ENCODE measurements around the gene ANKRD11. TPM values are rescaled to one million over a fixed set of nuclear protein-coding genes. Genes with fewer than 3 reads are reported as not detected.
"Not testable (repeated sequence)": the region's sequence is repeated elsewhere in the genome, so short reads cannot be mapped to it uniquely, and the experiment has no call there.

Gene ANKRD11
- total RNA-seq, 1 donor from 2014 or later = 209 TPM

DNA sequence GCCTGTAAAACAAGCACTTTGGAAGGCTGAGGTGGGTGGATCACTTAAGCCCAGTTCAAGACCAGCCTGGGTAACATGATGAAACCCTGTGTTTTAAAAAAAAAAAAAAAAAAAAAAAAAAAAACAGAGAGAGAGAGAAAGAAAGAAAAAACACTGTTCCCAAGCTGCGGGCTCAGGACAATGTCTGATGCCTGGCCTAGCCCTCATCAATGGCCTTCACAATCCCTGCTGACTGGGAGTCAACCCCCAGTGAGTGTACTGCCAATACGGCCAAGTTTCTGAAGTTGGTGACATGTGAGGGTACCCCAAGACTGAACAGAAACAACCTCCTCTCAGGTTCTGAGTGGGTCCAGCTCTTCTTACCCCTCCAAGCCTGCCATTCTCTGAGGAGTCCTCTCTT is 156.3 kb downstream of the ANKRD11 start:
- Mint-ChIP-seq H3K9me3 (ENCODE audit: unreplicated experiment) (no peaks in the 10 kb centered on the region), H3K4me3 (ENCODE audit: unreplicated experiment) (no peak overlapping the region), H3K36me3 (ENCODE audit: unreplicated experiment) (no peaks in the 10 kb centered on the region), H3K27ac (ENCODE audit: unreplicated experiment) (peak overlapping the region; percentile 81), H3K4me1 (ENCODE audit: unreplicated experiment) (peaks cover 57% of the 10 kb centered on the region), H3K27me3 (ENCODE audit: unreplicated experiment) (no peaks in the 10 kb centered on the region)
- DNase-seq (ENCODE audit: extremely low spot score, unreplicated experiment) = no peak
- TF ChIP-seq, protein P1, sequence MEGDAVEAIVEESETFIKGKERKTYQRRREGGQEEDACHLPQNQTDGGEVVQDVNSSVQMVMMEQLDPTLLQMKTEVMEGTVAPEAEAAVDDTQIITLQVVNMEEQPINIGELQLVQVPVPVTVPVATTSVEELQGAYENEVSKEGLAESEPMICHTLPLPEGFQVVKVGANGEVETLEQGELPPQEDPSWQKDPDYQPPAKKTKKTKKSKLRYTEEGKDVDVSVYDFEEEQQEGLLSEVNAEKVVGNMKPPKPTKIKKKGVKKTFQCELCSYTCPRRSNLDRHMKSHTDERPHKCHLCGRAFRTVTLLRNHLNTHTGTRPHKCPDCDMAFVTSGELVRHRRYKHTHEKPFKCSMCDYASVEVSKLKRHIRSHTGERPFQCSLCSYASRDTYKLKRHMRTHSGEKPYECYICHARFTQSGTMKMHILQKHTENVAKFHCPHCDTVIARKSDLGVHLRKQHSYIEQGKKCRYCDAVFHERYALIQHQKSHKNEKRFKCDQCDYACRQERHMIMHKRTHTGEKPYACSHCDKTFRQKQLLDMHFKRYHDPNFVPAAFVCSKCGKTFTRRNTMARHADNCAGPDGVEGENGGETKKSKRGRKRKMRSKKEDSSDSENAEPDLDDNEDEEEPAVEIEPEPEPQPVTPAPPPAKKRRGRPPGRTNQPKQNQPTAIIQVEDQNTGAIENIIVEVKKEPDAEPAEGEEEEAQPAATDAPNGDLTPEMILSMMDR (IDR thresholded peaks at IDR 0.05) = no peak

- peaks cover 57% of the 10 kb centered on the region for H3K4me1 Mint-ChIP-seq (ENCODE audit: unreplicated experiment)
- peak overlapping the region; percentile 81 for H3K27ac Mint-ChIP-seq (ENCODE audit: unreplicated experiment)
- DNase-seq (ENCODE audit: extremely low spot score, unreplicated experiment) = not testable (repeated sequence)
These were observed 156.9 kb downstream of the ANKRD11 start for GRCh38 chr16:89333401-89334001.

DNA sequence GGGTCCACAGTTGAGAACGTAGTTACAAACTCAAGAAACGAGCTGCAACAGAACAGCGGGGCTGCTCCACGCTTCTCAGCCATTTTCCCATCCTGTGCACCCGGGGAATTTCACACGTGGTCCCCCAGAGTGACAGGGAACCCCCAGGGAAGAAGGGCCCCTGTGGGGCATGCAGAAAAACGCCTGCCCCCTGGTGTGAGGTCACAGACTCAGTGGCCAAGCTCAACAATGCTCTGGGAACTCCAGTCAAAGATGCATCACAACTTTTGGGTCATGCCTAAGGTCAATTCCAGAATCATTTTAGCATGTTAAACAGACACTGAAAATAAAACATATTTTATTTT is 157.5 kb downstream of the ANKRD11 start:
- H3K27me3 Mint-ChIP-seq (ENCODE audit: unreplicated experiment) = no peaks in the 10 kb centered on the region
- DNase-seq (ENCODE audit: extremely low spot score, unreplicated experiment) = no peak
- TF ChIP-seq, protein P1 (IDR thresholded peaks at IDR 0.05) = no peak
- H3K4me1 Mint-ChIP-seq (ENCODE audit: unreplicated experiment) = peaks cover 63% of the 10 kb centered on the region
- H3K27ac Mint-ChIP-seq (ENCODE audit: unreplicated experiment) = peak overlapping the region; percentile 50
- H3K4me3 Mint-ChIP-seq (ENCODE audit: unreplicated experiment) = no peak overlapping the region
- no peaks in the 10 kb centered on the region for H3K36me3 Mint-ChIP-seq (ENCODE audit: unreplicated experiment)
- H3K9me3 Mint-ChIP-seq (ENCODE audit: unreplicated experiment) = no peaks in the 10 kb centered on the region

More at GRCh38 chr16:89333401-89334001, 156.9 kb downstream of the ANKRD11 start:
- TF ChIP-seq, protein P1 (IDR thresholded peaks at IDR 0.05) = peak; percentile 69
- not testable (repeated sequence) for H3K36me3 Mint-ChIP-seq (ENCODE audit: unreplicated experiment); H3K27me3 Mint-ChIP-seq (ENCODE audit: unreplicated experiment); H3K9me3 Mint-ChIP-seq (ENCODE audit: unreplicated experiment); H3K4me3 Mint-ChIP-seq (ENCODE audit: unreplicated experiment)

- Mint-ChIP-seq H3K36me3 (ENCODE audit: unreplicated experiment) (no peaks in the 10 kb centered on the region), H3K4me1 (ENCODE audit: unreplicated experiment) (peaks cover 68% of the 10 kb centered on the region), H3K27me3 (ENCODE audit: unreplicated experiment) (no peaks in the 10 kb centered on the region), H3K4me3 (ENCODE audit: unreplicated experiment) (no peak overlapping the region), H3K27ac (ENCODE audit: unreplicated experiment) (peak overlapping the region; percentile 50), H3K9me3 (ENCODE audit: unreplicated experiment) (no peaks in the 10 kb centered on the region)
- TF ChIP-seq, protein P1 (IDR thresholded peaks at IDR 0.05) = no peak
- no peak for DNase-seq (ENCODE audit: extremely low spot score, unreplicated experiment)
These were observed 158.0 kb downstream of the ANKRD11 start for GRCh38 chr16:89332243-89332901.

- peak overlapping the region; percentile 50 for H3K27ac Mint-ChIP-seq (ENCODE audit: unreplicated experiment)
- H3K36me3 Mint-ChIP-seq (ENCODE audit: unreplicated experiment) = no peaks in the 10 kb centered on the region
- H3K9me3 Mint-ChIP-seq (ENCODE audit: unreplicated experiment) = no peaks in the 10 kb centered on the region
- H3K4me3 Mint-ChIP-seq (ENCODE audit: unreplicated experiment) = no peak overlapping the region
- TF ChIP-seq, protein P1 (IDR thresholded peaks at IDR 0.05) = no peak
- H3K4me1 Mint-ChIP-seq (ENCODE audit: unreplicated experiment) = peaks cover 76% of the 10 kb centered on the region
- H3K27me3 Mint-ChIP-seq (ENCODE audit: unreplicated experiment) = no peaks in the 10 kb centered on the region
- no peak for DNase-seq (ENCODE audit: extremely low spot score, unreplicated experiment)
These were observed 158.8 kb downstream of the ANKRD11 start for GRCh38 chr16:89331371-89332109.

Measured in osteocyte (in vitro differentiated cells).